ENCODE results near the gene STAT6. TPM values are rescaled to one million over a fixed set of nuclear protein-coding genes. Genes with fewer than 3 reads are reported as not detected.
"Not testable (repeated sequence)": the region's sequence is repeated elsewhere in the genome, so short reads cannot be mapped to it uniquely, and the experiment has no call there.

Gene STAT6
- polyA plus RNA-seq, 3 donors from 2014 or later, result 71.1 to 94.0 (median 89.1) TPM

GRCh38 chr12:57127726-57128518 lies 16.8 kb upstream of the STAT6 start, which contains the start of gene LRP1:
LRP1 (plus strand) TSS chr12:57128483; CDS start chr12:57128965, 482 bp downstream.
- H3K9me3 Mint-ChIP-seq, result no peaks in the 10 kb centered on the region
- H3K4me1 Mint-ChIP-seq, result peaks cover 5 to 8% of the 10 kb centered on the region in 2 donors
- DNase-seq, result peak; percentile 55 to 60 (median 56)
- peaks cover 7 to 11% (median 8%) of the 10 kb centered on the region in 3 donors for H3K27me3 Mint-ChIP-seq (ENCODE audit: low read depth in 3 of 3)
- H3K36me3 Mint-ChIP-seq, result peaks cover 0 to 3% (median 0%) of the 10 kb centered on the region in 3 donors
- H3K27ac Mint-ChIP-seq, result peak within 1 kb of the TSS in 3 of 6 donors; percentile 5 to 62 (median 24)
- peak within 1 kb of the TSS; percentile 79 to 86 (median 84) for H3K4me3 Mint-ChIP-seq

- H3K27ac Mint-ChIP-seq, result peak overlapping the region in 2 of 6 donors; percentile 5 to 24
- H3K9me3 Mint-ChIP-seq, result no peaks in the 10 kb centered on the region
- DNase-seq, result peak; percentile 24 to 26 (median 25)
- H3K27me3 Mint-ChIP-seq (ENCODE audit: low read depth in 3 of 3), result peaks cover 8 to 12% (median 9%) of the 10 kb centered on the region in 3 donors
- H3K4me3 Mint-ChIP-seq, result peak overlapping the region; percentile 79 to 86 (median 84)
- peaks cover 5 to 8% of the 10 kb centered on the region in 2 donors for H3K4me1 Mint-ChIP-seq
- peaks cover 0 to 3% (median 0%) of the 10 kb centered on the region in 3 donors for H3K36me3 Mint-ChIP-seq
Measured at GRCh38 chr12:57127101-57127725, 16.1 kb upstream of the STAT6 start.

GRCh38 chr12:57126561-57126960 lies 15.4 kb upstream of the STAT6 start:
- H3K4me3 Mint-ChIP-seq, result peak overlapping the region; percentile 33 to 86 (median 79)
- DNase-seq, result no peak
- H3K36me3 Mint-ChIP-seq, result peaks cover 0 to 3% (median 0%) of the 10 kb centered on the region in 3 donors
- H3K27me3 Mint-ChIP-seq (ENCODE audit: low read depth in 3 of 3), result peaks cover 8 to 9% (median 9%) of the 10 kb centered on the region in 3 donors
- H3K4me1 Mint-ChIP-seq, result peaks cover 5 to 8% of the 10 kb centered on the region in 2 donors
- H3K27ac Mint-ChIP-seq, result no peak overlapping the region
- no peaks in the 10 kb centered on the region for H3K9me3 Mint-ChIP-seq

- H3K27ac Mint-ChIP-seq, result no peak overlapping the region
- H3K36me3 Mint-ChIP-seq, result peaks cover 0 to 3% (median 0%) of the 10 kb centered on the region in 3 donors
- peaks cover 8 to 9% (median 9%) of the 10 kb centered on the region in 3 donors for H3K27me3 Mint-ChIP-seq (ENCODE audit: low read depth in 3 of 3)
- peaks cover 5 to 8% of the 10 kb centered on the region in 2 donors for H3K4me1 Mint-ChIP-seq
- no peaks in the 10 kb centered on the region for H3K9me3 Mint-ChIP-seq
- peak overlapping the region in 2 of 5 donors; percentile 21 to 49 for H3K4me3 Mint-ChIP-seq
- no peak for DNase-seq
Measured at GRCh38 chr12:57126061-57126460, 14.9 kb upstream of the STAT6 start.

GRCh38 chr12:57124261-57124877 lies 13.2 kb upstream of the STAT6 start:
- H3K27me3 Mint-ChIP-seq (ENCODE audit: low read depth in 3 of 3), result peaks cover 5 to 9% (median 7%) of the 10 kb centered on the region in 3 donors
- H3K4me3 Mint-ChIP-seq, result no peak overlapping the region
- no peak overlapping the region for H3K27ac Mint-ChIP-seq
- peaks cover 0 to 3% (median 0%) of the 10 kb centered on the region in 3 donors for H3K36me3 Mint-ChIP-seq
- H3K9me3 Mint-ChIP-seq, result no peaks in the 10 kb centered on the region
- H3K4me1 Mint-ChIP-seq, result peaks cover 5 to 7% of the 10 kb centered on the region in 2 donors
- DNase-seq, result peak; percentile 66 to 74 (median 72)

GRCh38 chr12:57123813-57124212 lies 12.7 kb upstream of the STAT6 start:
- Mint-ChIP-seq H3K9me3 (no peaks in the 10 kb centered on the region), H3K4me1 (peaks cover 5 to 7% of the 10 kb centered on the region in 2 donors), H3K4me3 (no peak overlapping the region), H3K36me3 (peaks cover 0 to 3% (median 0%) of the 10 kb centered on the region in 3 donors), H3K27ac (peak overlapping the region in 2 of 6 donors; percentile 21 to 76), H3K27me3 (ENCODE audit: low read depth in 3 of 3) (peaks cover 5 to 9% (median 7%) of the 10 kb centered on the region in 3 donors)
- DNase-seq, result no peak

GRCh38 chr12:57120718-57121117 lies 9.6 kb upstream of the STAT6 start:
- not testable (repeated sequence) for H3K4me3 Mint-ChIP-seq; H3K36me3 Mint-ChIP-seq; DNase-seq; H3K27ac Mint-ChIP-seq; H3K27me3 Mint-ChIP-seq (ENCODE audit: low read depth in 3 of 3); H3K9me3 Mint-ChIP-seq; H3K4me1 Mint-ChIP-seq

GRCh38 chr12:57119294-57120085 lies 8.3 kb upstream of the STAT6 start:
- no peak for DNase-seq
- no peak overlapping the region for H3K4me3 Mint-ChIP-seq
- H3K27ac Mint-ChIP-seq, result no peak overlapping the region
- no peaks in the 10 kb centered on the region for H3K4me1 Mint-ChIP-seq
- H3K9me3 Mint-ChIP-seq, result no peaks in the 10 kb centered on the region
- peaks cover under 1 to 6% (median 5%) of the 10 kb centered on the region in 3 donors for H3K27me3 Mint-ChIP-seq (ENCODE audit: low read depth in 3 of 3)
- H3K36me3 Mint-ChIP-seq, result peaks cover 0 to 3% (median 0%) of the 10 kb centered on the region in 3 donors

- DNase-seq, result no peak
- no peaks in the 10 kb centered on the region for H3K9me3 Mint-ChIP-seq
- H3K36me3 Mint-ChIP-seq, result peaks cover 0 to 2% (median 0%) of the 10 kb centered on the region in 3 donors
- no peak overlapping the region for H3K4me3 Mint-ChIP-seq
- H3K4me1 Mint-ChIP-seq, result no peaks in the 10 kb centered on the region
- no peak overlapping the region for H3K27ac Mint-ChIP-seq
- peaks cover 0 to 6% (median 5%) of the 10 kb centered on the region in 3 donors for H3K27me3 Mint-ChIP-seq (ENCODE audit: low read depth in 3 of 3)
Measured at GRCh38 chr12:57118711-57119271, 7.6 kb upstream of the STAT6 start.

- peaks cover 6 to 11% (median 9%) of the 10 kb centered on the region in 3 donors for H3K27me3 Mint-ChIP-seq (ENCODE audit: low read depth in 3 of 3)
- no peak overlapping the region for H3K4me3 Mint-ChIP-seq
- H3K36me3 Mint-ChIP-seq, result no peaks in the 10 kb centered on the region
- DNase-seq, result no peak
- peaks cover 0 to 4% (median 0%) of the 10 kb centered on the region in 6 donors for H3K9me3 Mint-ChIP-seq
- peak overlapping the region in 1 of 6 donors; percentile 8 for H3K27ac Mint-ChIP-seq
- peaks cover 11% of the 10 kb centered on the region in 2 donors for H3K4me1 Mint-ChIP-seq
Measured at GRCh38 chr12:57116580-57117281, 5.6 kb upstream of the STAT6 start.

- Mint-ChIP-seq H3K36me3 (peaks cover 2 to 6% (median 3%) of the 10 kb centered on the region in 3 donors), H3K27me3 (ENCODE audit: low read depth in 3 of 3) (peaks cover 16 to 23% (median 22%) of the 10 kb centered on the region in 3 donors), H3K4me1 (peaks cover 42 to 44% of the 10 kb centered on the region in 2 donors), H3K4me3 (peak overlapping the region; percentile 92 to 100 (median 96)), H3K27ac (peak overlapping the region; percentile 91 to 99 (median 98)), H3K9me3 (peaks cover 0 to 4% (median 0%) of the 10 kb centered on the region in 6 donors)
- DNase-seq, result no peak
Measured at GRCh38 chr12:57112492-57113294, 1.5 kb upstream of the STAT6 start.

Data from immature natural killer cell (primary cell).